Prostate gland (tissue), 2 donors: Measurements from ENCODE around the gene AGBL4.

Source experiments
- CTCF ChIP-seq, 4 experiments: fragments of 200-600 bp in 2 of 4; fragments of 450-650 bp in 2 of 4; sonication (generic) in 2 of 4; IDR thresholded peaks; 1 replicate in 3 of 4; 2 replicates in 1 of 4; pipeline ENCODE4 v1.5.1; 2016 to 2019; ENCODE audit warnings: antibody characterized with exemption in 4 of 4, mild to moderate bottlenecking in 2 of 4, moderate library complexity in 2 of 4
- POLR2AphosphoS5 ChIP-seq: sonication (generic); formaldehyde crosslinking; IDR thresholded peaks from one replicate; pipeline ENCODE4 v1.6.1; 2017; ENCODE audit warnings: antibody characterized with exemption

- TF ChIP-seq CTCF (IDR thresholded peaks at IDR 0.05) (no peak), POLR2AphosphoS5 (no peak)
Observed at GRCh38 chr1:48944811-48945210, 1078.9 kb downstream of the AGBL4 start.
